ENCODE data around the gene PYROXD2.

PYROXD2 gene

DNA sequence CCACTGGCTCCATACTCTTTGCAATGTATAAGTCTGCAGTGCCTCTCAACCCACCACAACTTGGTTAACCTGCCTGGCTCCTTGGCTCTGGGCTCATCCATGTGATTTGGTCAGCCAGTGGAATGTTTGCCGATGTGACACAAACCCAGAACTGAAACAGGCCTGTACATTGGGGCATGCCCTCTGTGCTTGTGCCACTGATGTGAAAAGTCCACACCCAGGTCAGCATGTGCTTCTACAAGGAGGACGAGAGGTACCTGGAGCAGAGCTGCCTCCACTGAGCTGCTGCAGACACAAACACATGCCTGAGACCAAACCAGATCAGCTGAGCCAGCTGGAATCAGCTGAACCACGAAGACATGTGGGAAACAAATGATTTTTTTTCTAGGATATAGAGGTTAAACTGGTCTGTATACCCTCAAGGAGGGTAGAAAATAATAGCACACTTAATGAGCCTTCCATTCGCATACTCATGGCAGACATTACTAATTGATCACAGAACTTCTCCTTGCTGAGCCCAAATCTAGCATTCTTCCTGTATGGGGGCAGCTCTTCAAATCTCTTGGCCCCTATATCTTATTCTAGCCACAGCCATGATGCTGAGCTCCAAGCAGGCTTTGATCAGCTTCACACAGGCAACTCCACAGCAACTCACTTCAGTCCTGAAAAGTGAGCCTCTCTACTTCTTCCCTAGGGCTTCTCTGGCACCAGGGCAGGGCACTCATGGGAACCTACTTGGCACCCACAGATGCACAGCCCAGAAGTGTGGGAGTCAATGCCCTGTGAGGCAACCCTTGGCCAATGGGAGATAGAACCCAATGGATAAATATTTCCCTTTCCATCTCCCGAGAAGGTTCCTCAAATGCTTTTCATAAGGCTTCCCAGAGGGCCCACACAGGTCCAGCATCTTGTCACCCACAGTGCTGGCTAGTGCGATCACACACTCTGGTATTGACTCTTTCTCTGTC is 18.6 kb downstream of the PYROXD2 start:
- DNase-seq, result no peak
- H3K27ac ChIP-seq (ENCODE audit: low read length), result no peak overlapping the region
- no peak overlapping the region for H2AFZ ChIP-seq (ENCODE audit: low read length)
- no peaks in the 10 kb centered on the region for H3K4me1 ChIP-seq (ENCODE audit: low read length)
- TF ChIP-seq CTCF (IDR thresholded peaks at IDR 0.05; ENCODE audit: low read length), result no peak
- no peak for TF ChIP-seq EZH2phosphoT487 (IDR thresholded peaks at IDR 0.05; ENCODE audit: low read length)
- no peak for TF ChIP-seq EZH2 (optimal IDR thresholded peaks at IDR 0.05; ENCODE audit: low read depth, low read length)
- no peaks in the 10 kb centered on the region for H3K9me2 ChIP-seq (replicated peaks; ENCODE audit: insufficient read depth, low read length)
- no peak overlapping the region for H3K4me3 ChIP-seq (ENCODE audit: low read length)
- H3K9ac ChIP-seq (ENCODE audit: low read length), result no peak overlapping the region
- no peaks in the 10 kb centered on the region for H3K27me3 ChIP-seq (replicated peaks; ENCODE audit: insufficient read depth, low read length)
- no peaks in the 10 kb centered on the region for H3K79me2 ChIP-seq (ENCODE audit: low read length)
- no peaks in the 10 kb centered on the region for H3K9me3 ChIP-seq (replicated peaks; ENCODE audit: insufficient read depth, low read length)
- H3K4me2 ChIP-seq (ENCODE audit: low read depth, low read length), result no peak overlapping the region
- no peaks in the 10 kb centered on the region for H3K36me3 ChIP-seq (replicated peaks; ENCODE audit: insufficient read depth, low read length)
- no peaks in the 10 kb centered on the region for H4K20me1 ChIP-seq (ENCODE audit: insufficient read depth, low read length)
- H3F3A ChIP-seq (ENCODE audit: insufficient read depth, low read length), result no peaks in the 10 kb centered on the region

DNA sequence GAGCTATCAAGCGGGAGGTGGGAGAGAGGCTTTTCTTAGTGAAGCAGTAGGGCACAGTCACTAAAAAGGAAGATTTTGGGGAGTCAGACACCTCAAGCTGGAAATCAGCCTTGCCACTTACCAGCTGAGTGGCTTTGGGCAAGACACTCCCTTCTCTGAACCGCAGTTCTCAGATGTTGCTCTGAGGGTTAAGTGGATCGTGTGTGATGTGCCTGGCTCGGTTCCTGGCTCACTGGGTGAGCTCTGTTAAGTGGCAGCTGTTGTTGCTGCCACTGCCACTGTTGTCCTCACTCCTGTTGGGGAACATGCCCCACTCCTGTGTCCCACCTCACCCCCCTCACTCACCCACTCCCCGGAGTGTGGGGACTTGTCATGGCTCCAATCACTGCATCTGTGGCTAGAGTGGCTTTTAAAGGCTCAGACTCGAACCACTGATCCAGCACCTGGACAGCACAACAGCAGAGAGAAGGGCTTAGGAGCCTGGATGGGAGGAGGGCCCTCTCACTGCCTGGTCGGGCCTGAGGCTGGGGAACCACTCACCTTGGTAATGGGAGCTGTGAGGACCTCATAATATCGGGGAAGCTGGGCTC is 20.0 kb downstream of the PYROXD2 start:
- Histone ChIP-seq H3K79me2 (ENCODE audit: low read length) (no peaks in the 10 kb centered on the region), H3K27ac (ENCODE audit: low read length) (no peak overlapping the region), H3K4me2 (ENCODE audit: low read depth, low read length) (no peak overlapping the region), H3K9me2 (replicated peaks; ENCODE audit: insufficient read depth, low read length) (no peaks in the 10 kb centered on the region), H3K36me3 (replicated peaks; ENCODE audit: insufficient read depth, low read length) (no peaks in the 10 kb centered on the region), H3F3A (ENCODE audit: insufficient read depth, low read length) (no peaks in the 10 kb centered on the region), H3K27me3 (replicated peaks; ENCODE audit: insufficient read depth, low read length) (no peaks in the 10 kb centered on the region), H3K9ac (ENCODE audit: low read length) (no peak overlapping the region), H3K9me3 (replicated peaks; ENCODE audit: insufficient read depth, low read length) (no peaks in the 10 kb centered on the region), H2AFZ (ENCODE audit: low read length) (no peak overlapping the region), H3K4me3 (ENCODE audit: low read length) (no peak overlapping the region), H4K20me1 (ENCODE audit: insufficient read depth, low read length) (no peaks in the 10 kb centered on the region), H3K4me1 (ENCODE audit: low read length) (no peaks in the 10 kb centered on the region)
- TF ChIP-seq CTCF (IDR thresholded peaks at IDR 0.05; ENCODE audit: low read length) (no peak), EZH2 (optimal IDR thresholded peaks at IDR 0.05; ENCODE audit: low read depth, low read length) (no peak), EZH2phosphoT487 (IDR thresholded peaks at IDR 0.05; ENCODE audit: low read length) (no peak)
- DNase-seq, result no peak

DNA sequence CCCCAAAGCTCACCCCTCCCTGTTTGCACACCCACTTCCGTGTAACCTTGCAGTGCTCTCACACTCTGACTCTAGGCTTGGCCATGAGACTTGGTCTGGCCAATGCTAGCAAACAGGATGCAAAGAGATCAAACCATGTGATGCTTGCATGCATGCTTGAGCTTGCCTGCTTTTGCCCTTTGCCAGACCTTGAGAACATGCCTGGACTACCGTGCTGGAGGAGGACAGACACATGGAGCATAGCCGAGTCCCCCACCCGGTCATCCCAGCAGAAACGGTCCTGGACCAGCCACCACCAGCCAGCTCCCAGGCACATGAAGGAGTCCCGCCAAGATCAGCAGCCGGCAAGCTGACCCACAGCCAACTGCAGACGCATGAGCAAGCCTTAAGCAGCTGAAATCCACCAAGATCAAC is 23.4 kb downstream of the PYROXD2 start:
- Histone ChIP-seq H3K9me2 (replicated peaks; ENCODE audit: insufficient read depth, low read length) (no peaks in the 10 kb centered on the region), H2AFZ (ENCODE audit: low read length) (no peak overlapping the region), H3K4me2 (ENCODE audit: low read depth, low read length) (no peak overlapping the region)

More for the DNA sequence above, 23.4 kb downstream of the PYROXD2 start:
- no peak for DNase-seq
- Histone ChIP-seq H3K27ac (ENCODE audit: low read length) (no peak overlapping the region), H3K9ac (ENCODE audit: low read length) (no peak overlapping the region), H4K20me1 (ENCODE audit: insufficient read depth, low read length) (no peaks in the 10 kb centered on the region), H3K4me3 (ENCODE audit: low read length) (no peak overlapping the region), H3K4me1 (ENCODE audit: low read length) (no peaks in the 10 kb centered on the region), H3K79me2 (ENCODE audit: low read length) (no peaks in the 10 kb centered on the region), H3K36me3 (replicated peaks; ENCODE audit: insufficient read depth, low read length) (no peaks in the 10 kb centered on the region), H3F3A (ENCODE audit: insufficient read depth, low read length) (no peaks in the 10 kb centered on the region), H3K27me3 (replicated peaks; ENCODE audit: insufficient read depth, low read length) (no peaks in the 10 kb centered on the region), H3K9me3 (replicated peaks; ENCODE audit: insufficient read depth, low read length) (no peaks in the 10 kb centered on the region)
- TF ChIP-seq EZH2 (optimal IDR thresholded peaks at IDR 0.05; ENCODE audit: low read depth, low read length), result no peak
- TF ChIP-seq CTCF (IDR thresholded peaks at IDR 0.05; ENCODE audit: low read length), result no peak
- no peak for TF ChIP-seq EZH2phosphoT487 (IDR thresholded peaks at IDR 0.05; ENCODE audit: low read length)

All from MM.1S (cell line).